GM19395 (cell line): Measurements from ENCODE around the gene SERPINA6.
A peak's percentile ranks its signal among the peaks of the same experiment; 100 is the strongest.
"Not testable (repeated sequence)": the region's sequence is repeated elsewhere in the genome, so short reads cannot be mapped to it uniquely, and the experiment has no call there.

Experiments used
- ATAC-seq: cut with Tn5 transposase; IDR thresholded peaks from one replicate; pipeline ENCODE4 v1.9.1; 2021; ENCODE audit warnings: mild to moderate bottlenecking, moderate library complexity; ENCODE audit not compliant: unreplicated experiment

Gene SERPINA6

GRCh38 chr14:94354638-94355185 lies 31.6 kb upstream of the SERPINA6 start:
- ATAC-seq: no peak

- not testable (repeated sequence) for ATAC-seq
Measured at GRCh38 chr14:94354190-94354589, 31.1 kb upstream of the SERPINA6 start.

- no peak for ATAC-seq
Measured at GRCh38 chr14:94349276-94349675, 26.1 kb upstream of the SERPINA6 start.

- no peak for ATAC-seq
Measured at GRCh38 chr14:94348836-94349235, 25.7 kb upstream of the SERPINA6 start.

- peak; percentile 19 for ATAC-seq
Measured at GRCh38 chr14:94346841-94347240, 23.7 kb upstream of the SERPINA6 start.

- peak; percentile 64 for ATAC-seq
Measured at GRCh38 chr14:94346065-94346786, 23.1 kb upstream of the SERPINA6 start.

- ATAC-seq: no peak
Measured at GRCh38 chr14:94345344-94346064, 22.4 kb upstream of the SERPINA6 start.

GRCh38 chr14:94344389-94344788 lies 21.3 kb upstream of the SERPINA6 start:
- ATAC-seq: no peak

- no peak for ATAC-seq
Measured at GRCh38 chr14:94343238-94344005, 20.3 kb upstream of the SERPINA6 start.

- no peak for ATAC-seq
Measured at GRCh38 chr14:94342334-94342934, 19.3 kb upstream of the SERPINA6 start.

- ATAC-seq: no peak
Measured at GRCh38 chr14:94341656-94342333, 18.7 kb upstream of the SERPINA6 start.

- ATAC-seq: no peak
Measured at GRCh38 chr14:94340533-94340932, 17.4 kb upstream of the SERPINA6 start.

GRCh38 chr14:94338023-94338422 lies 14.9 kb upstream of the SERPINA6 start:
- ATAC-seq: no peak

GRCh38 chr14:94337274-94337673 lies 14.1 kb upstream of the SERPINA6 start:
- ATAC-seq: no peak

- no peak for ATAC-seq
Measured at GRCh38 chr14:94334872-94335271, 11.7 kb upstream of the SERPINA6 start.

- no peak for ATAC-seq
Measured at GRCh38 chr14:94332587-94332986, 9.5 kb upstream of the SERPINA6 start.

GRCh38 chr14:94332063-94332583 lies 9.0 kb upstream of the SERPINA6 start:
- ATAC-seq: no peak

- ATAC-seq: no peak
Measured at GRCh38 chr14:94331462-94331861, 8.3 kb upstream of the SERPINA6 start.

GRCh38 chr14:94330857-94331256 lies 7.7 kb upstream of the SERPINA6 start:
- ATAC-seq: no peak

GRCh38 chr14:94330432-94330831 lies 7.3 kb upstream of the SERPINA6 start:
- no peak for ATAC-seq
